ENCODE measurements around the gene FCMR.

Gene FCMR

DNA sequence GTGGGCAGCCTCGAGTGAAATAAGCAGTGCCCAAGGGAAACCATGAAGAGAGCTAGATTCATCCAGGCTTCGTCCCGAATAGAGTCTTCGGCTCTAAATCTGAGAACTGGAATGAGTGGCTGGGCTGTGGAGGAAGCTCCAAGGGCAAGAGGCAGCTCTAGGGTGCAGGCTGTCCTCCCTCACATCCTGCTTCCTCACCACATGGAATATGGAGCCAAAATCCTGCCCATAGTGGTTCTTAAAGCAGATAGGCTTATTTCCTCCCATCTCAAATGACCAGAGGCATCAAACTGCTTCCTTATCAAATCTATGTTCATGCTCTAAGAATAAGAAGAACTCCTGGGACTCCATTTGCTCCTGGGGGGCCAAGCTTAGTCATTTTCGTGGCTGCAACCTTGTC is 22.0 kb downstream of the FCMR start:
- no peak for DNase-seq (ENCODE audit: low read depth in 2 of 2)

DNA sequence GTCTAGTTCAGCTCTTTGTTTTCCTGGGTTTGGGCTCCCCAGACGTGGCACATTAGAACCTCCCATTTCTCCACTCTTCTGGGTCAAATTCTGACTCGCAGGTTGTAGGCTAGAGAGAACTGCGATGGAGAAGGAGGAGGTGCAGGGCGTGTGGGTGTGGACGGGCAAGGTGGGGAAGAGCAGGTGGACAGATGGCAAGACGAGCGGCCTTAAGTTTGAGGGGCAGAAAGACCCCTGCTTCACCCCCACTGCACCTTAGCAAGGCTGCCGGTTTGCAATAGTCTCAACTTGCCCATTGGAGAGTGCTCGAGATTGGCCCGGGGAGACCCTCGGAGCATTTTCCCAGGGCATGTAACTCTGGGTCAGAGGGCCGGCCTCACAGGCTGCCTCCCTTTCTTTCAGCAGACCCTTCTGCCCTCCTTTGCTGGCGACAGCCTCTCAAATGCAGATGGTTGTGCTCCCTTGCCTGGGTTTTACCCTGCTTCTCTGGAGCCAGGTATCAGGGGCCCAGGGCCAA is 22.8 kb downstream of the FCMR start:
- no peak for DNase-seq (ENCODE audit: low read depth in 2 of 2)

DNA sequence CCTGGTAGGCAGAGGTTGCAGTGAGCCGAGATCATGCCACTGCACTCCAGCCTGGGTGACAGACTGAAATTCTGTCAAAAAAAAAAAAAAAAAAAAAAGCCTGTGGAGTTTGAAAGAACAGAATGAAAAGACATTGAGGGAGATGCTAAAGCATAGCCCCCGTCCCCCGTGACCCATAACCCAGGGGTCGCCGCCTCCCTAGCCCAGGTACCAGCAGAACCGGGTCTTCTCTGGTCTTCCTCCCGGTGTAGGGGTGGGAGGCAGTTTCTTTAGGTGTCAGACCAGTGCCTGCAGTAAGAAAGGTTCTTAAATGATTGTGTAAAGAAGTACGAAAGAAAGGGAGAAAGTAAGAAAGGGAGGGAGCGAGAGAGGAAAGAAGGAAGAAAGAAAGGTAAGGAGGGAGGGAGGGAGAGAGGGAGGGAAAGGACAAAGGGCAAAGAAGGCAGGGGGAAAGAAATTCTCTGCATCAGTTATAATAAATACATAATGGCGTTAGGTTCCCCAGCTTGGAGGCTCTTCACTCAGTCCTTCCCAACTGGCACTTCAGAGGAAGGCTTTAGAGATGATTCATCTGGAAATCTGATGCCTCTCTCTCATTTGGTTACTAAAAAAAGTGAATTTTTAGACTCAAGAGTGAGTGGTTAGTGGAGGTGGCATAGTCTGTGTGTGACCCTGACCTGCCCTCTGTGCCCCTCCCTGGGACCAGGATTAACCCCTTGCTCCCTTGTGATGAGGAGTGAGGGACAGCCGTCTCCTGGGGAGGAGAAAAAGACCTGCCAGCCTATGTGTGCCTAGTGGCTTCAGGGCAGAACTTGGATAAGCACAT is 23.4 kb downstream of the FCMR start:
- DNase-seq (ENCODE audit: low read depth in 2 of 2): no peak

DNA sequence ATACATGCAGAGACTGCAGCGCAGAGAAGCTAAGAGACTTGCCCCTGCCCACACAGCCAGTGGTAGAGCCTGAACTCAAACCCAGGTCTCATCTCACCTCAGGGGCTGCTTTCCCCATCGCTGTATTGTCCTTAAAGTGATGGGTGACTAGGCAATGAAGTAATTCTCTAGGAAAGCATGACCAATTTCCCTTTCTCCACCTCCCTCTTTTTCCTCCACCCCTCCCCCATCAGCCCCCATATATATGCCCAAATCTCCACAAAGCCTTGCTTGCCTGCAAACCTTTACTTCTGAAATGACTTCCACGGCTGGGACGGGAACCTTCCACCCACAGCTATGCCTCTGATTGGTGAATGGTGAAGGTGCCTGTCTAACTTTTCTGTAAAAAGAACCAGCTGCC is 24.6 kb downstream of the FCMR start, which contains the start of gene IL24:
Gene IL24 (plus strand): TSS at position 269 of the 400 bp plus-strand sequence. CDS start 390 bp downstream, outside the sequence.
- peak; percentile 43 to 63 for DNase-seq (ENCODE audit: low read depth in 2 of 2)

DNA sequence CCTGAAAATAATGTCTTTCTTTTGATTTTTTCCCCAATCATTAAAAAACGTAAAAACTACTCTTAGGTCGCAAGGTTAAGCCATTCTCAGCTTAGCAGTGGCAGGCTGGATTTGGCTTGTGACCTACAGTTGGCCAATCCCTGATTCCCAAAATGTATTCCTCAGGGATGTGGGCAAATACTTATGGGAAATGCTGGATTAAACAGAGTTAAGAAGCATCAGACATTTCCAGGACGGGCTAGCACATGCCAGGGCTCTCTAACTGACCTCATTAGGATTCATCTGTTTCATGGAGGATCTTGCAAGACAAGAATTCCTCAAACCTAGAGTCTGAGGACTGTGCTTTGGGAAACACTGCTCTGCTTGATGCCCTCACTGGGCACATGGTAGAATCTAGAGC is 25.5 kb downstream of the FCMR start:
- DNase-seq (ENCODE audit: low read depth in 2 of 2): no peak

DNA sequence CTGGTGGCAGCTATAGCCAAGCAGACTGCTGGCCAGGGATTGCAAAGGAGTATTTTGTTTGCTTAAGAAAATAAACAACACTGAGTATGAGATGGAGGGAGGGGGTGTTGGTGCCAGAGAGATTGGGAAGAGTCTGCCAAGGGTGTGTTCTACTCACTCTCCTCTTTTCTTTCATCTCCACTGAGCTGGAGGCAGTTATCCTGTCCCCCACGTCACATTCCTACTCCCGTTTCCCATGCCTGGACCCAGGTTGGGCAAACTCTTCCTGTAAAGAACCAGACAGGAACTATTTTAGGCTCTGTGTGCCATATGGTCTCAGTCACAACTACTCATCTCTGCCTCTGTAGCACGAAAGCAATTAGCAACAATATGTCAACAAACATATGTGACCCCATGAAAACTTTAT is 25.9 kb downstream of the FCMR start:
- no peak for DNase-seq (ENCODE audit: low read depth in 2 of 2)

DNA sequence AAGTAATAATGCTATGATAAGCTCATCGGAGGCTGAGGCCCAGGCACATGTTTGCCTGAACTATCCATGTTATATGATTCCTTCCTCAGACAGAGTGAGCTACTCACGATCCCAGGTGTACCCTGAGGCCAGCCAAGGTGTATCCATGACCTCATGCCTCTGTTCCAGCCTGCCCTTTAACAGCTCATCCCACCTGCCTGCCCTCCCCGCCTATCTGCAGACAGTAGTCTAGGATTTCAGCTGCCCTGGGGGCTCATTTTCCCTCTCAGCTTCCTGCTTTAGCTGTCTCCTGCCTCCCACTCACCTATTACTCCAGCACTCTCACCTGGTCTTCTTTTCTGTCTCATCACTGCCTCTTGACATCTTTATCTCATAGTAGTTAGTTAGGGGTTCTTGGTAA is 26.4 kb downstream of the FCMR start:
- DNase-seq (ENCODE audit: low read depth in 2 of 2): no peak

DNA sequence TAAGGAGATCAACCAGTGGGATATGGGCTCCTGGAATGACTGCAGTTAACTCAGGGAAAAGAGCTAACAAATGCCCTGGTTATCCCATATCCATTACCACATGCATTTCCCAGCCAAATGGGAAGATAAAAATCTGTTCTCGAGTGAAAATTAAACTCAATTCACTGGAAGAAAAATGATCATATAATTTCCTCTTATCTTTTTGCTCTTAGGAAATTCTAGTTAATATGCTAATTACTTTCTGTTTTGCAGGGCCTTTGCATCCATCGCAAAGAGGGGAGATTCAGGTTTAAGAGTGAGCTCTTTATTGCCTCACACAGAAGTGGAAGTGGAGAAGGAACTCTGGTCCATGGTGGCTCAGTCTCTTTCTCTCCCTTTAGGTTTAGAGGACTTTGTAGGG is 28.4 kb downstream of the FCMR start:
- DNase-seq (ENCODE audit: low read depth in 2 of 2): no peak

DNA sequence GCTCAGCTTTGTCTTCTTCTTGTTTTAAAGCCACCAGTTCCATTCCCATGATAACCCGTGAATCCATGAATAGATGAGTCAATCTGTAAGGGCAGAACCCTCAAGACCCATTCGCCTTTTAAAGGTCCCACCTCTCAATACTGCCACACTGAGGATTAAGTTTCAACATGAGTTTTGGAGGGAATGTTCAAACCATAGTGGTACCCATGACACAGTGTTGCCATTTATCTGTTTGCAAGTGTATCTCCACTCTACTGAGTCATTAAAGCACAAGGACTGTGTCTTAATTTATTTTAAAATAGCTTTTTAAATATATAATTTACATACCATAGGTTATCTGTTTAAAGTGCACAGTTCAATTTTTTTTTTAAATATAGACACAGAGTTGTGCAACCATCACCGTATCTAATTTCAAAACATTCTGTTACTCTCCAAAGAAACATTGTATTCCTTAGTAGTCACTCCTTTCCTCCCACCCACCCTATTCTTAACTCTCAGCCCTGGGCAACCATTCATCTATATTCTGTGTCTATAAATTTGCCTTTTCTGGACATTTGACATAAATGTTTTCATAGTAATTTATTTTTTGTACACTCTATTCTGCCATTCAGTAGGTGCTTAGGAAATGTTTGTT is 29.3 kb downstream of the FCMR start:
- no peak for DNase-seq (ENCODE audit: low read depth in 2 of 2)

DNA sequence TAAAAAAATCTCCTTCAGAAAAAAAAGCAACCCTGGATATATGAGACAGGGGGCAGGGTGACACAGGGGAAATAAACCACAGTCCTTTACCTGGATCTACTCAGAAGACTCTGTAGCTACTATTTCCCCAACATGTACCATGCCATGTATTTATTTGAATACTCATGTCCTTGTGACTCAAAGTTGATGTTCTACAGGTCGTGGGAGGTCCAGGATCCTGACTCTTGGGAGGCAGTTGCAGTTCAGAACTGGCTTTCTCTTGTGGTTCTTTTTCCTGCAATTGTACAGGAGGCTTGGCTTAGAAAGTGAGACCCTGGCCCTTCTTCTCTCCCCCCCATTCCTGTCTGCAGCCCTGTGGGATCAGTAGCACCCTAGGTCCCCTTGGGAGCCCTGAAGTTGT is 30.3 kb downstream of the FCMR start:
- DNase-seq (ENCODE audit: low read depth in 2 of 2): no peak

DNA sequence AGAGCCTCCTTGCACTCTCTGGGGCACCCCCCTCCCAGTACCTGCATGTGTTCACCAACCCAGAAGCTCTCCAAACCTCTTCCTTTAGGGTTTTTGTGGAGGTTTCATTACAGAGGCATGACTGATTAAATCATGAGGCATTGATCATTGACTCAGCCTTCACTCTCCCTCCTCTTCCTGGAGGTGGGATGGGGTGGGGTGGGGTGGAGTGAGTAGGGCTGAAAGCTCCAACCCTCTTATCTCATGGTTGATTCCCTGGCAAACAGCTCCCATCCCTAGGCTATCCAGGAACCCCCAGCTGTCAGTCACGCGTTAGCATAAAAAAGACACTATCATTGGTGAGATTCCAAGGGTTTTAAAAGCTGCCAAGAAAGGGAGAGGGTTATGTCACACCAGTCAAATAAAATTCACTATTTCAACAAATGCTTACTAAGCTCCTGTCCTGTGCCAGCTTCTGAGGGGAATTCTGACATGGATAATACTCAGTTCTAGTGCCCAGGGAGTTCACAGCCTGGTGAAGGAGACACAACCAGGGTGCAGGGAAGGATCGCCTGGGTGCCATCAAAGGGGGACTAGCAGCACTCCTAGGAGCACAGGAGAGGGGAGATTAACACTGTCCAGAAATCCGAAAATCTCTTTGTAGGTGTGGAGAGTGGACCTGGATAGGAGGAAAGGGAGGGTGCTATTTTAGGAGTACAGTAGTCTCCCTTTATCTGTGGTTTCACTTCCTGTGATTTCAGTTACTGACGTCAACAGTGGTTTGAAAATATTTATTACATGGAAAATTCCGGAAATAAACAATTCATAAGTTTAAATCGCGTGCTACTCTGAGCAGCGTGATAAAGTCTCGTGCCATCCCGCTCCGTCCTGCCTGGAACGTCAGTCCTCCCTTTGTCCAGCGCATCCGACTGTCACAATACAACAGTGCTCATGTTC is 31.3 kb downstream of the FCMR start:
- DNase-seq (ENCODE audit: low read depth in 2 of 2): no peak

DNA sequence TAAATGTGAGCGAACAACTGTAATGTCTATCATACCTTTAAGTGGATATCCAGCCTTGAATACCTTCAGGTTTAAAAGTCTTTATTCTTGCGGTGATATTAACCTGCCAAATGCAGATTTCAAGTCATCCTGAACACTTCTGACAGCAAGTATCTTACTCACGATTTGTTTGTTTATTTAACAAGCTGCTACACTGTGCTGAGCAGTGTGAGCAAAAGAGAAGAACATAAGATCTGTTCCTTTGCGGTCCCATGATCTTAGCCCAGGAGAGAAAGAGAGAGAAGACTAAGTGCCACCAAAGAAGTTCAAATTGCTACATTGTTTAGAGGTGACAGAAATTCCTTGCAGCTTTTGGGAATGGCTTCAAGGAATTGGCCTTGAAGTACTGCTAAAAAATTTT is 34.0 kb downstream of the FCMR start:
- no peak for DNase-seq (ENCODE audit: low read depth in 2 of 2)

DNA sequence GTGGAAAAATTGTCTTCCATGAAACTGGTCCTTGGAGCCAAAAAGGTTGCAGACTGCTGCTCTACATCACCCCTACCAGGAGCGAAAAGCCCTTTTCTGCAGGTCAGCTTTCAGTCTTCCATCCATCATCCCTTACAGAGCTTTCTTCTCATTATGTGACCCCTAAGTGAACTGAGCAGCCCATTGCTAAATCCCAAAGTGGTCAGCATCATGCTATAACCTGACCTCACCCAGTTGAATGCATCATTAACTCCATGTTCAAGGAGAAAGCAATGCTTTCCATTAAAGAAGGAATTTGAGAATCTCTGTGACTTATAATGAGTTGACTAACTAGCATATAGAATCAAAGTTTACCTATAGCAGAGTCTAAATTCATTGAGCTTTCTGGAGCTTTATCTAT is 34.9 kb downstream of the FCMR start:
- no peak for DNase-seq (ENCODE audit: low read depth in 2 of 2)

DNA sequence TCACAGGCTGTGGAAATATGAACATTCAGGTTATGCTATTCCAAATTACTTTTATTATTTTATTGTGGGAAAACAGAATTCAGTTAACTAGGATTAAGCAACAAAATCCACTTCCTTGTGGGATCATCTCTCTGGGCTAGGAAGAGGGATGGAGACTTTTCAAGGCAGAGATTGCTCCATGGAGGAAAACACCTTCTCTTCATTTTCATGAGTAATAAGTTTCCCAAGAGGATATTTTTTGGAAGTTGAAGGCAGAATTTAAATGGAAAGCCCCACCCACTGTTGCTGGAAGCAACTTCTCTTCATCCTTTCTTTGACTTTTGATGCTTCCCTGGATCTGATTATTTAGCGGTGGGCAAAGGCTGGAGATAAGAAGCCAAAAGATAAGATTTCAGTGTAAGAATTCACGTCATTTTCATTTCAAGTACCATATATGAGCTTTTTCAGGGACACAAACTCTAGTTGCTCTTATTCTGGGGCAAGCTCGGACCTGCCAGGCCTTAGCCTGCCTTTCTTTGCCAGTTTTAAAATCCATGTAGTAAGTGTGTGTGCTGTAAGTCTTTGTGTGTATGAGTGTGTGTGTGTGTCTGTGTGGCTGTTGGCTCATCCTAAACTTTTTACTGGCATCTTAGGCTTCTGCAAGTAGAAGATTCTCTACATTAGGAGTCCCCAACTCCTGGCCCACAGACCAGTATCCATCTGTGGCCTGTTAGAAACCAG is 36.2 kb downstream of the FCMR start:
- no peak for DNase-seq (ENCODE audit: low read depth in 2 of 2)

DNA sequence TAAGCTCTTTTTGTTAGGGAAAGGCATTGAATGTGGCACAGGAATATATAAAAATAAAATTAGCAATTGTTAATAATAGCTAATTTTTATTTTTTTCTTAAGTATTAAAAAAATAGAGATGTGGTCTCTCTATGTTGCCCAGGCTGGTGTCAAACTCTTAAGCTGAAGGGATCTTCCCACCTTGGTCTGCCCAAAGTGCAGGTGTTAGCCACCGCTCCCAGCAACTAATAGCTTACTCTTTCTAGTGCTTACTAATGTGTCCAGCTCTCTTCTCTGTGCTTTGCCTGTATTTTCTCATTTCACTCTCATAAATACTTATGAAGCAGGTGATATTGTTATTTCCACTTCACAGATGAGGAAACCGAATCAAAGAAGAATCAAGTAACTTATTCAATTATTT is 37.9 kb downstream of the FCMR start:
- DNase-seq (ENCODE audit: low read depth in 2 of 2): no peak

DNA sequence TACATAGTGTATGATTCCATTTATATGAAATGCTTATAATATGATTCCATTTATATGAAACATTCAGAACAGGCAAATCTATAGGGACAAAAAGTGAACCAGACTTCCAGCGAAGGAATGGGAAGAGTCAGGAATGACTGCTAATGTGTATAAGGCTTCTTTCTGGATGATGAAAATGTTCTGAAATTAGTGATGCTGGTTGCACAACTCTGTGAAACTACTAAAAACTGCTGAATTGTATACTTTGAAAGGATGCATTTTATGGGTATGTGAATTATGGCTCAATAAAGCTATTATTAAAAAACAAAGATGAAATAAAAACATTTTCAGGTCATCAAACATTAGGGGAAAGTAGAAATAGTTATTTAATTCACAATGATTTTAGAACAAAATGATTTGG is 38.6 kb downstream of the FCMR start:
- DNase-seq (ENCODE audit: low read depth in 2 of 2): no peak

DNA sequence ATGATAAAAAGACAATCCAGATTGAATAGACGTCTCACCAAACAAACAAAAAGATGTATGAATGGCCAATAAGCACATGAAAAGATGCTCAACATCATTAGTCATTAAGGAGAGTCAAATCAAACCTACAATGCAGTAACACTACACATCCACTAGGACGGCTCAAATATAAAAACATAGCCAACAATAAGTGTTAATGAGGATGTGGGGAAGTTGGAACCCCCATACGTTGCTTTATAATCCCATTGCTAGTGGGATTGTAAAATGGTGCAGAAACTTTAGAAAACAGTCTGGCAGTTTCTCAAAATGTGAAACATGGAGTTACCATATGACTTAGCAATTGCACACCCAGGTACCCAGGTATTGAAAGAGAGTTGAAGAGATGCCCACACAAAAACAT is 39.2 kb downstream of the FCMR start:
- no peak for DNase-seq (ENCODE audit: low read depth in 2 of 2)

DNA sequence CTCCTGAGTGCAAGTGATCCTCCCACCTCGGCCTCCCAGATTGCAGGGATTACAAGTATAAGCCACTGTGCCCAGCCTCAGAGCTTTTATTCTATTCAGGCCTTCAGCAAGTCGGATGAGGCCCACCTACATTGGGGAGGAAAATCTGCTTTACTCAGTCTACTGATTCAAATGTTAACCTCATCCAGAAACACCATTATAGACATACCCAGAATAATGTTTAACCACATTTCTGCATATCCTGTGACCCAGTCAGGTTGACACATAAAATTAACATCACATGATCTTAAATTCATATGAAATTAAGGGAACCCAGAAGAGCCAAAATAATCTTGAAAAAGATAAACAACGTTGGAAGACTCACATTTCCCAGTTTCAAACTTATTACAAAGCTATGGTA is 41.4 kb downstream of the FCMR start:
- DNase-seq (ENCODE audit: low read depth in 2 of 2): no peak

DNA sequence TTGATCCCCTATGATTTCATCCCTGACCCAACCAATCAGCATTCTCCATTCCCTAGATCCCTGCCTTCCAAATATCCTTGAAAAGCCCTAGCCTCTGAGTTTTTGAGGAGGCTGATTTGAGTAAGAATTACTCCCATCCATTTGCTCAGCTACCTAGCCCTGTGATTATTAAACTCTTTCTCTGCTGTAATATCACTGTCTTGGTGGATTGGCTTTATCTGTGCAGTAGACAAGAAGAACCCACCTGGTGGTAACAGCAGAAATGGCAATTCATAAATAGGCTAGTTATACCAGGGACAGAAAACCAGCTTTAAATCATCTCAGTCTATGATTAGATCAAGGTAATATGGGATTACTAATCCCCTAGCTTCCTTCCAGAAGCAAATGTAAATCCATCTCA is 43.3 kb downstream of the FCMR start:
- no peak for DNase-seq (ENCODE audit: low read depth in 2 of 2)

DNA sequence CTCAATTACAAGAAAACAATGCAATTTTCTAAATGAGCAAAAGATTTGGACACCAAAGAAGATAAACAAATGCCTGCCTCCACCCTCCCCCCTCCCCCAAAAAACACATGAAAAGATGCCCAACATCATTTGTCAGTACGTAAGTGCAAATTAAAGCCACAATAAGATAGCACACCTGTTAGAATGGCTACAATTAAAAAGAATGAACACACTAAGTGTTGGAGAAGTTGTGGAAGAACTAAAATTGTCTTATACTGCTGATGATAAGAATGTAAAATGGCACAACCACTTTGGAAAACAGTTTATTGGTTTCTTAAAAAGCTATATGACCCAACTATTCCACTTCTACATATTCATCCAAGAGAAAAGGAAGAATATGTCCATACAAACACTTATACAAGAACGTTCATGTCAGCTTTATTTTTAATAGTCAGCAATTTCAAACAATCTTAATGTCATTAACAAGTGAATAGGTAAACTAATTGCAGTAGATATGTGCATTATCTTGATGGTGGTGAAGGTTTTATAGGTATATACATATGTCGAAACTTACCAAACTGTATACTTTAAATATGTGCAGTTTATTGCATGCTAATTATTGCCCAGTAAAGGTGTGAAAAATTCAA is 45.9 kb downstream of the FCMR start:
- no peak for DNase-seq (ENCODE audit: low read depth in 2 of 2)

DNA sequence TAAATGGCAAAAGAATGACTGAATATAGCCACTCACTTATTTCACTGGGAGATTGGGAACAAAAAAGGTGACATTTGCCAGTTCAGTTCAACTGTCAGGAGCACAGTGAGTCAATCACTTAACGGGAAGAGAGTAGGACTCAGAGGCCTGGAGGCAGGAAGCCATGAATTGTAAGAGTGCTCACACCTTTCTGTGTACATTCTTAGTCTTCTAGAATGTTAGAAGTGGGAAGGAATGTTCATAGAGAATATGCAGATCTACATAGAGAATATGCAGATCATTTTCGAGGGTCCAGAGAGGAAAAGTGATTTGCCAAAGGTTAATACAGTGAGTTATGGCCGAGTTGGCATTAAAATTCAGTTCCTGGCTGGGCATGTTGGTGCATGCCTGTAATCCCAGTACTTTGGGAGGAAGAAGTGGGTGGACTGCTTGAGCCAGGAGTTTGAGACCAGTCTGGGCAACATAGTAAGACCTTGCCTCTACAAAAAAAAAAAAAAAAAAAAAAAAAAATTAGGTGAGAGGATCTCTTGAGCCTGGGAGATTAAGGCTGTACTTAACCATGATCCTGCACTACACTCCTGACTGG is 48.0 kb downstream of the FCMR start:
- DNase-seq (ENCODE audit: low read depth in 2 of 2): no peak

Data from stimulated activated CD8-positive, alpha-beta memory T cell treated with anti-CD3 and anti-CD28 coated beads, Interleukin-15, amount 100 ng/mL, for 48 hours (primary cell).